H54 (cell line): Measurements from ENCODE around the gene MTTP.

Source experiments
- DNase-seq: peaks from one replicate; pipeline ENCODE4 v3.0.0; 2011; ENCODE audit warnings: low spot score, mixed read lengths; ENCODE audit not compliant: insufficient read length
- FAIRE-seq: peaks from 3 replicates; lab custom pipeline; 2011; peaks lifted over from hg19 to GRCh38; lab: Jason Lieb, UNC
- POLR2A ChIP-seq: IDR thresholded peaks from 2 replicates; pipeline ENCODE4 v1.6.1; 2011; ENCODE audit warnings: low read depth, mild to moderate bottlenecking, low read length

Gene MTTP

GRCh38 chr4:99637174-99637573, 62.5 kb downstream of the MTTP start:
- TF ChIP-seq POLR2A: no peak
- FAIRE-seq (no peak), DNase-seq (no peak)

GRCh38 chr4:99640676-99641075, 66.1 kb downstream of the MTTP start:
- FAIRE-seq: no peak
- no peak for TF ChIP-seq POLR2A
- no peak for DNase-seq

GRCh38 chr4:99642725-99643489, 68.3 kb downstream of the MTTP start:
- FAIRE-seq (no peak), DNase-seq (no peak)
- TF ChIP-seq POLR2A: no peak

- no peak for TF ChIP-seq POLR2A
- FAIRE-seq: no peak
Observed at GRCh38 chr4:99644453-99644852, 69.8 kb downstream of the MTTP start.

GRCh38 chr4:99645036-99645435, 70.4 kb downstream of the MTTP start:
- no peak for FAIRE-seq
- no peak for DNase-seq
- no peak for TF ChIP-seq POLR2A

More at GRCh38 chr4:99644453-99644852, 69.8 kb downstream of the MTTP start:
- DNase-seq: no peak

GRCh38 chr4:99645638-99646037, 71.0 kb downstream of the MTTP start:
- FAIRE-seq: no peak
- DNase-seq: no peak

GRCh38 chr4:99647071-99647470, 72.4 kb downstream of the MTTP start:
- no peak for TF ChIP-seq POLR2A
- FAIRE-seq: no peak
- no peak for DNase-seq

More at GRCh38 chr4:99645638-99646037, 71.0 kb downstream of the MTTP start:
- no peak for TF ChIP-seq POLR2A

GRCh38 chr4:99648321-99648720, 73.7 kb downstream of the MTTP start:
- no peak for FAIRE-seq
- DNase-seq: no peak
- TF ChIP-seq POLR2A: no peak

- no peak for TF ChIP-seq POLR2A
- no peak for FAIRE-seq
- no peak for DNase-seq
Observed at GRCh38 chr4:99649208-99649607, 74.6 kb downstream of the MTTP start.

GRCh38 chr4:99649778-99650177, 75.2 kb downstream of the MTTP start:
- FAIRE-seq (no peak), DNase-seq (no peak)
- no peak for TF ChIP-seq POLR2A

- FAIRE-seq (no peak), DNase-seq (no peak)
- no peak for TF ChIP-seq POLR2A
Observed at GRCh38 chr4:99651016-99651769, 76.6 kb downstream of the MTTP start.

GRCh38 chr4:99651811-99652485, 77.3 kb downstream of the MTTP start:
- FAIRE-seq: no peak
- DNase-seq: no peak
- no peak for TF ChIP-seq POLR2A

- no peak for FAIRE-seq
- no peak for DNase-seq
Observed at GRCh38 chr4:99652596-99653436, 78.2 kb downstream of the MTTP start.

More at GRCh38 chr4:99652596-99653436, 78.2 kb downstream of the MTTP start:
- TF ChIP-seq POLR2A: no peak
